HEK293 (cell line): ENCODE data around the gene MCAM.

ENCODE experiments used
- CTCF ChIA-PET: fragments of 350-600 bp; formaldehyde crosslinking; extraction: SDS; loops from one replicate; lab custom pipeline; 2021; ENCODE audit warnings: antibody characterized with exemption; lab: Yijun Ruan, JAX
- POLR2A ChIA-PET: fragments of 300-600 bp; formaldehyde crosslinking; extraction: SDS; loops from one replicate; lab custom pipeline; 2020; ENCODE audit warnings: antibody characterized with exemption, inconsistent platforms; lab: Yijun Ruan, JAX
- H3K27ac ChIP-seq: fragments of 200-500 bp; sonication (Bioruptor generic); 2 replicates; pipeline ENCODE4 v1.5.1; 2014; ENCODE audit warnings: low read depth, low read length, control low read depth, inconsistent platforms; ENCODE audit errors: extremely low read depth
- H3K36me3 ChIP-seq, 2 experiments: fragments of 200-500 bp in 1 of 2; sonication (Bioruptor generic) in 1 of 2; 1 replicate in 1 of 2; 2 replicates in 1 of 2; pipeline ENCODE4 v1.5.1; 2014 to 2017; ENCODE audit warnings: inconsistent platforms in 2 of 2, low read length in 2 of 2; ENCODE audit not compliant: control insufficient read depth in 2 of 2, insufficient read depth in 1 of 2
- H3K4me1 ChIP-seq: fragments of 200-500 bp; sonication (Bioruptor generic); 2 replicates; pipeline ENCODE4 v1.5.1; 2014; ENCODE audit warnings: mild to moderate bottlenecking, low read length, inconsistent platforms; ENCODE audit not compliant: control insufficient read depth, insufficient read depth
- H3K4me3 ChIP-seq: 2 replicates; pipeline ENCODE4 v1.5.1; 2011; ENCODE audit warnings: low read depth, mild to moderate bottlenecking, control low read depth, low read length, moderate library complexity
- H3K9me3 ChIP-seq: fragments of 200-500 bp; sonication (Bioruptor generic); 2 replicates; pipeline ENCODE4 v1.5.1; 2014; ENCODE audit warnings: low read depth, low read length, inconsistent platforms; ENCODE audit not compliant: control insufficient read depth, insufficient read depth
- EGR2 ChIP-seq: fragments of 450-650 bp; formaldehyde crosslinking; IDR thresholded peaks from 2 replicates; pipeline ENCODE4 v1.5.1; 2016; ENCODE audit warnings: low read depth, missing biosample characterization, missing genetic modification characterization
- KLF1 ChIP-seq: fragments of 450-650 bp; formaldehyde crosslinking; IDR thresholded peaks from 2 replicates; pipeline ENCODE4 v1.5.1; 2016; ENCODE audit warnings: missing biosample characterization, missing genetic modification characterization
- MYNN ChIP-seq: fragments of 450-650 bp; formaldehyde crosslinking; IDR thresholded peaks from 2 replicates; pipeline ENCODE4 v1.5.1; 2016; ENCODE audit warnings: missing biosample characterization, missing genetic modification characterization, borderline replicate concordance
- OVOL3 ChIP-seq: fragments of 450-650 bp; formaldehyde crosslinking; IDR thresholded peaks from 2 replicates; pipeline ENCODE4 v1.5.1; 2016; ENCODE audit warnings: missing biosample characterization, missing genetic modification characterization
- PRDM1 ChIP-seq: fragments of 450-650 bp; formaldehyde crosslinking; IDR thresholded peaks from 2 replicates; pipeline ENCODE4; 2016; ENCODE audit warnings: missing biosample characterization, missing genetic modification characterization
- REPIN1 ChIP-seq: fragments of 450-650 bp; formaldehyde crosslinking; IDR thresholded peaks from 2 replicates; pipeline ENCODE4 v1.5.1; 2017; ENCODE audit warnings: missing biosample characterization, missing genetic modification characterization, low read depth
- SP2 ChIP-seq: fragments of 450-650 bp; formaldehyde crosslinking; IDR thresholded peaks from 2 replicates; pipeline ENCODE4 v1.5.1; 2016; ENCODE audit warnings: missing biosample characterization, missing genetic modification characterization
- SP7 ChIP-seq: fragments of 450-650 bp; formaldehyde crosslinking; IDR thresholded peaks from 2 replicates; pipeline ENCODE4 v1.5.1; 2016; ENCODE audit warnings: missing biosample characterization, missing genetic modification characterization
- TRIM28 ChIP-seq: IDR thresholded peaks from 2 replicates; pipeline ENCODE4 v1.6.1; 2011; ENCODE audit warnings: low read length, control low read depth, borderline replicate concordance
- ZEB2 ChIP-seq: fragments of 450-650 bp; formaldehyde crosslinking; IDR thresholded peaks from 2 replicates; pipeline ENCODE4 v1.5.1; 2016; ENCODE audit warnings: missing biosample characterization, missing genetic modification characterization
- ZIC2 ChIP-seq: fragments of 450-650 bp; formaldehyde crosslinking; IDR thresholded peaks from 2 replicates; pipeline ENCODE4 v1.5.1; 2016; ENCODE audit warnings: missing biosample characterization, missing genetic modification characterization
- ZNF112 ChIP-seq: fragments of 450-650 bp; formaldehyde crosslinking; IDR thresholded peaks from 2 replicates; pipeline ENCODE4 v1.5.0; 2017; ENCODE audit warnings: missing biosample characterization, missing genetic modification characterization
- ZNF239 ChIP-seq: fragments of 450-650 bp; formaldehyde crosslinking; IDR thresholded peaks from 2 replicates; pipeline ENCODE4 v1.5.1; 2016; ENCODE audit warnings: missing biosample characterization, missing genetic modification characterization
- ZNF354C ChIP-seq: fragments of 450-650 bp; formaldehyde crosslinking; IDR thresholded peaks from 2 replicates; pipeline ENCODE4 v1.5.1; 2016; ENCODE audit warnings: missing biosample characterization, missing genetic modification characterization, low read depth, borderline replicate concordance
- ZNF366 ChIP-seq: fragments of 450-650 bp; formaldehyde crosslinking; conservative IDR thresholded peaks from 2 replicates; pipeline ENCODE4 v1.5.1; 2016; ENCODE audit warnings: missing biosample characterization, missing genetic modification characterization
- ZNF433 ChIP-seq: fragments of 450-650 bp; formaldehyde crosslinking; IDR thresholded peaks from 2 replicates; pipeline ENCODE4 v1.5.1; 2016; ENCODE audit warnings: missing biosample characterization, missing genetic modification characterization, low read depth
- ZNF585B ChIP-seq: fragments of 450-650 bp; formaldehyde crosslinking; IDR thresholded peaks from 2 replicates; pipeline ENCODE4 v1.5.1; 2016; ENCODE audit warnings: missing biosample characterization, missing genetic modification characterization
- ZNF600 ChIP-seq: fragments of 450-650 bp; formaldehyde crosslinking; IDR thresholded peaks from 2 replicates; pipeline ENCODE4 v1.5.1; 2016; ENCODE audit warnings: missing biosample characterization, missing genetic modification characterization
- ZNF629 ChIP-seq: fragments of 450-650 bp; formaldehyde crosslinking; IDR thresholded peaks from 2 replicates; pipeline ENCODE4 v1.5.1; 2017; ENCODE audit warnings: missing biosample characterization, missing genetic modification characterization
- ZNF677 ChIP-seq: fragments of 450-650 bp; IDR thresholded peaks from 2 replicates; pipeline ENCODE4 v1.5.0; 2018; ENCODE audit warnings: missing biosample characterization, mild to moderate bottlenecking, missing genetic modification characterization, moderate library complexity
- ZNF76 ChIP-seq: fragments of 450-650 bp; formaldehyde crosslinking; IDR thresholded peaks from 2 replicates; pipeline ENCODE4; 2016; ENCODE audit warnings: low read depth, missing biosample characterization, missing genetic modification characterization, borderline replicate concordance
- TF ChIP-seq, protein P1 (sequence below): fragments of 450-650 bp; formaldehyde crosslinking; IDR thresholded peaks from 2 replicates; pipeline ENCODE4 v1.5.1; 2016; ENCODE audit warnings: missing biosample characterization, missing genetic modification characterization
- TF ChIP-seq, protein P2 (sequence below): fragments of 450-650 bp; IDR thresholded peaks from 2 replicates; pipeline ENCODE4 v1.5.1; 2018; ENCODE audit warnings: missing biosample characterization, missing genetic modification characterization
- TF ChIP-seq, protein P3 (sequence below): fragments of 450-650 bp; formaldehyde crosslinking; IDR thresholded peaks from 2 replicates; pipeline ENCODE4 v1.5.1; 2016; ENCODE audit warnings: missing biosample characterization, missing genetic modification characterization
- TF ChIP-seq, protein P4 (sequence below): fragments of 450-650 bp; formaldehyde crosslinking; IDR thresholded peaks from 2 replicates; pipeline ENCODE4 v1.5.1; 2016; ENCODE audit warnings: missing biosample characterization, missing genetic modification characterization
- TF ChIP-seq, protein P5 (sequence below): fragments of 450-650 bp; formaldehyde crosslinking; optimal IDR thresholded peaks from 2 replicates; pipeline ENCODE3; 2016; ENCODE audit warnings: missing biosample characterization, mild to moderate bottlenecking, missing genetic modification characterization
- TF ChIP-seq, protein P6 (sequence below): fragments of 450-650 bp; formaldehyde crosslinking; IDR thresholded peaks from 2 replicates; pipeline ENCODE4 v1.5.1; 2017; ENCODE audit warnings: missing biosample characterization, missing genetic modification characterization

The MCAM gene

DNA sequence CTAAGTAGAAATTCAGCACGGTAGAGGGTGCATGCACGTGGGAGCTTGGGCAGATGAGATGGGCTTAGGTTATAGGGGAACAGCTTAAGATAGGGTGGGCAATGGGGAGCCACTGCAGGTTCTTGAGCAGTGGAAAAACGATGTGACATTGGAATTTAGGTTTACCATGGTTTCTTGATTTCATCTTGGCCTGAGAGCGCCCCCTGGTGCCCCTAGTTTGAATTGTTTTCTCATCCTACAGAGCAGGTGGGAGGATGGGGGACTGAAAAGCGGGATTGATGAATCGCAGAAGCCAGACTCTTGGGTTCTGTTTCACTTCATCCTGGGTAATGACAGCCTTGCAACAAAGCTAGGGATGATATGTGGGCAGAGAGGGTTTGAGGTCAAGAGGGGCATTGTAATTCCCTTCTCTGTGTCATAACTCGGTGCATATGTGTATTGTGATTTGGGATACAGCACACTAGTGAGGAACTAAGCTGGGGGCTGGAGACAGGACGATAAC is 6.7 kb upstream of the MCAM start (continued):
- TF ChIP-seq TRIM28, result peak; percentile 17; the same call in 1 of the 2 replicates
- TF ChIP-seq ZNF366, result no peak
- TF ChIP-seq OVOL3, result no peak
- TF ChIP-seq ZIC2, result no peak
- TF ChIP-seq EGR2, result peak; percentile 55
- TF ChIP-seq REPIN1 (tag by site-specific recombination), result no peak
- TF ChIP-seq KLF1, result no peak
- TF ChIP-seq, protein P1, sequence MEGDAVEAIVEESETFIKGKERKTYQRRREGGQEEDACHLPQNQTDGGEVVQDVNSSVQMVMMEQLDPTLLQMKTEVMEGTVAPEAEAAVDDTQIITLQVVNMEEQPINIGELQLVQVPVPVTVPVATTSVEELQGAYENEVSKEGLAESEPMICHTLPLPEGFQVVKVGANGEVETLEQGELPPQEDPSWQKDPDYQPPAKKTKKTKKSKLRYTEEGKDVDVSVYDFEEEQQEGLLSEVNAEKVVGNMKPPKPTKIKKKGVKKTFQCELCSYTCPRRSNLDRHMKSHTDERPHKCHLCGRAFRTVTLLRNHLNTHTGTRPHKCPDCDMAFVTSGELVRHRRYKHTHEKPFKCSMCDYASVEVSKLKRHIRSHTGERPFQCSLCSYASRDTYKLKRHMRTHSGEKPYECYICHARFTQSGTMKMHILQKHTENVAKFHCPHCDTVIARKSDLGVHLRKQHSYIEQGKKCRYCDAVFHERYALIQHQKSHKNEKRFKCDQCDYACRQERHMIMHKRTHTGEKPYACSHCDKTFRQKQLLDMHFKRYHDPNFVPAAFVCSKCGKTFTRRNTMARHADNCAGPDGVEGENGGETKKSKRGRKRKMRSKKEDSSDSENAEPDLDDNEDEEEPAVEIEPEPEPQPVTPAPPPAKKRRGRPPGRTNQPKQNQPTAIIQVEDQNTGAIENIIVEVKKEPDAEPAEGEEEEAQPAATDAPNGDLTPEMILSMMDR, result peak; percentile 44; the same call in 1 of the 2 replicates
- TF ChIP-seq, protein P2, sequence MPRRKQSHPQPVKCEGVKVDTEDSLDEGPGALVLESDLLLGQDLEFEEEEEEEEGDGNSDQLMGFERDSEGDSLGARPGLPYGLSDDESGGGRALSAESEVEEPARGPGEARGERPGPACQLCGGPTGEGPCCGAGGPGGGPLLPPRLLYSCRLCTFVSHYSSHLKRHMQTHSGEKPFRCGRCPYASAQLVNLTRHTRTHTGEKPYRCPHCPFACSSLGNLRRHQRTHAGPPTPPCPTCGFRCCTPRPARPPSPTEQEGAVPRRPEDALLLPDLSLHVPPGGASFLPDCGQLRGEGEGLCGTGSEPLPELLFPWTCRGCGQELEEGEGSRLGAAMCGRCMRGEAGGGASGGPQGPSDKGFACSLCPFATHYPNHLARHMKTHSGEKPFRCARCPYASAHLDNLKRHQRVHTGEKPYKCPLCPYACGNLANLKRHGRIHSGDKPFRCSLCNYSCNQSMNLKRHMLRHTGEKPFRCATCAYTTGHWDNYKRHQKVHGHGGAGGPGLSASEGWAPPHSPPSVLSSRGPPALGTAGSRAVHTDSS (tag by site-specific recombination), result no peak
- TF ChIP-seq, protein P3, sequence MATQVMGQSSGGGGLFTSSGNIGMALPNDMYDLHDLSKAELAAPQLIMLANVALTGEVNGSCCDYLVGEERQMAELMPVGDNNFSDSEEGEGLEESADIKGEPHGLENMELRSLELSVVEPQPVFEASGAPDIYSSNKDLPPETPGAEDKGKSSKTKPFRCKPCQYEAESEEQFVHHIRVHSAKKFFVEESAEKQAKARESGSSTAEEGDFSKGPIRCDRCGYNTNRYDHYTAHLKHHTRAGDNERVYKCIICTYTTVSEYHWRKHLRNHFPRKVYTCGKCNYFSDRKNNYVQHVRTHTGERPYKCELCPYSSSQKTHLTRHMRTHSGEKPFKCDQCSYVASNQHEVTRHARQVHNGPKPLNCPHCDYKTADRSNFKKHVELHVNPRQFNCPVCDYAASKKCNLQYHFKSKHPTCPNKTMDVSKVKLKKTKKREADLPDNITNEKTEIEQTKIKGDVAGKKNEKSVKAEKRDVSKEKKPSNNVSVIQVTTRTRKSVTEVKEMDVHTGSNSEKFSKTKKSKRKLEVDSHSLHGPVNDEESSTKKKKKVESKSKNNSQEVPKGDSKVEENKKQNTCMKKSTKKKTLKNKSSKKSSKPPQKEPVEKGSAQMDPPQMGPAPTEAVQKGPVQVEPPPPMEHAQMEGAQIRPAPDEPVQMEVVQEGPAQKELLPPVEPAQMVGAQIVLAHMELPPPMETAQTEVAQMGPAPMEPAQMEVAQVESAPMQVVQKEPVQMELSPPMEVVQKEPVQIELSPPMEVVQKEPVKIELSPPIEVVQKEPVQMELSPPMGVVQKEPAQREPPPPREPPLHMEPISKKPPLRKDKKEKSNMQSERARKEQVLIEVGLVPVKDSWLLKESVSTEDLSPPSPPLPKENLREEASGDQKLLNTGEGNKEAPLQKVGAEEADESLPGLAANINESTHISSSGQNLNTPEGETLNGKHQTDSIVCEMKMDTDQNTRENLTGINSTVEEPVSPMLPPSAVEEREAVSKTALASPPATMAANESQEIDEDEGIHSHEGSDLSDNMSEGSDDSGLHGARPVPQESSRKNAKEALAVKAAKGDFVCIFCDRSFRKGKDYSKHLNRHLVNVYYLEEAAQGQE (tag by site-specific recombination), result no peak
- TF ChIP-seq ZNF76 (tag by site-specific recombination), result no peak
- TF ChIP-seq ZNF239 (tag by site-specific recombination), result no peak
- no peak for TF ChIP-seq ZNF629 (tag by site-specific recombination)
- TF ChIP-seq ZNF112 (tag by site-specific recombination), result no peak
- no peak for TF ChIP-seq ZEB2 (tag by site-specific recombination)
- TF ChIP-seq ZNF677 (tag by site-specific recombination), result no peak
- TF ChIP-seq, protein P4, sequence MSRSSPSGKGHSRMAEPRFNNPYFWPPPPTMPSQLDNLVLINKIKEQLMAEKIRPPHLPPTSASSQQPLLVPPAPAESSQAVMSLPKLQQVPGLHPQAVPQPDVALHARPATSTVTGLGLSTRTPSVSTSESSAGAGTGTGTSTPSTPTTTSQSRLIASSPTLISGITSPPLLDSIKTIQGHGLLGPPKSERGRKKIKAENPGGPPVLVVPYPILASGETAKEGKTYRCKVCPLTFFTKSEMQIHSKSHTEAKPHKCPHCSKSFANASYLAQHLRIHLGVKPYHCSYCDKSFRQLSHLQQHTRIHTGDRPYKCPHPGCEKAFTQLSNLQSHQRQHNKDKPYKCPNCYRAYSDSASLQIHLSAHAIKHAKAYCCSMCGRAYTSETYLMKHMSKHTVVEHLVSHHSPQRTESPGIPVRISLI (tag by site-specific recombination), result no peak
- no peak for TF ChIP-seq ZNF433 (tag by site-specific recombination)
- TF ChIP-seq SP7 (tag by site-specific recombination), result peak; percentile 39; the same call in 1 of the 2 replicates
- no peak for TF ChIP-seq ZNF600

DNA sequence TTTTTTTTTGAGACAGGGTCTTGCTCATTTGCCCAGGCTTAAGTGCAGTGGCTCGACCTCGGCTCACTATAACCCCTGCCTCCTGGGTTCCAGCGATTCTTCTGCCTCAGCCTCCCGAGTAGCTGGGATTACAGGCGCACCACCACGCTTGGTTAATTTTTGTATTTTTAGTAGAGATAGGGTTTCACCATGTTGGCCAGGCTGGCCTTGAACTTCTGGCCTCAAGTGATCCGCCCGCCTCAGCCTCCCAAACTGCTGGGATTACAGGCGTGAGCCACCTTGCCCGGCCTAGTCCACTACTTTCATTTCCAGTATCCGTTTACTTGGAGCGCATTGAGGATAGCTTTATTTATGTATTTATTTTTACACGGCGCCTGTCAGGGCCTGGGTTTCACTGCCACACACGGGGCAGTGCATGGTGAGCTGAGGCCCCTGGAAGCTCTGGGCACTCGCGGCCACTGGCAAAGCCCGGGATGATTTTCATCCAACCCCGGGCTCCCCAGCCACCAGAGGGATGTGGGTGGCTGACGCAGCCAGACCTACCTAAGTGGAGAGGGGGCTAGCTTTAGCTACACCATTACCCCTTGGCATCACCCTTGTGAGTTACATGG is 6.1 kb upstream of the MCAM start:
- Histone ChIP-seq H3K4me1 (no peaks in the 10 kb centered on the region; the same call in 1 of the 2 replicates), H3K4me3 (no peak overlapping the region), H3K27ac (no peak overlapping the region), H3K9me3 (no peaks in the 10 kb centered on the region), H3K36me3 (no peaks in the 10 kb centered on the region)
- TF ChIP-seq MYNN (no peak), PRDM1 (tag by site-specific recombination) (no peak), ZNF585B (tag by site-specific recombination) (no peak), ZNF354C (tag by site-specific recombination) (no peak), SP2 (tag by site-specific recombination) (no peak), ZNF600 (no peak), ZNF112 (tag by site-specific recombination) (no peak)
- TF ChIP-seq, protein P5, sequence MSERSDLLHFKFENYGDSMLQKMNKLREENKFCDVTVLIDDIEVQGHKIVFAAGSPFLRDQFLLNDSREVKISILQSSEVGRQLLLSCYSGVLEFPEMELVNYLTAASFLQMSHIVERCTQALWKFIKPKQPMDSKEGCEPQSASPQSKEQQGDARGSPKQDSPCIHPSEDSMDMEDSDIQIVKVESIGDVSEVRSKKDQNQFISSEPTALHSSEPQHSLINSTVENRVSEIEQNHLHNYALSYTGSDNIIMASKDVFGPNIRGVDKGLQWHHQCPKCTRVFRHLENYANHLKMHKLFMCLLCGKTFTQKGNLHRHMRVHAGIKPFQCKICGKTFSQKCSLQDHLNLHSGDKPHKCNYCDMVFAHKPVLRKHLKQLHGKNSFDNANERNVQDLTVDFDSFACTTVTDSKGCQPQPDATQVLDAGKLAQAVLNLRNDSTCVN, result no peak
- TF ChIP-seq, protein P6, sequence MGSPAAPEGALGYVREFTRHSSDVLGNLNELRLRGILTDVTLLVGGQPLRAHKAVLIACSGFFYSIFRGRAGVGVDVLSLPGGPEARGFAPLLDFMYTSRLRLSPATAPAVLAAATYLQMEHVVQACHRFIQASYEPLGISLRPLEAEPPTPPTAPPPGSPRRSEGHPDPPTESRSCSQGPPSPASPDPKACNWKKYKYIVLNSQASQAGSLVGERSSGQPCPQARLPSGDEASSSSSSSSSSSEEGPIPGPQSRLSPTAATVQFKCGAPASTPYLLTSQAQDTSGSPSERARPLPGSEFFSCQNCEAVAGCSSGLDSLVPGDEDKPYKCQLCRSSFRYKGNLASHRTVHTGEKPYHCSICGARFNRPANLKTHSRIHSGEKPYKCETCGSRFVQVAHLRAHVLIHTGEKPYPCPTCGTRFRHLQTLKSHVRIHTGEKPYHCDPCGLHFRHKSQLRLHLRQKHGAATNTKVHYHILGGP (tag by site-specific recombination), result no peak
- ChIA-PET POLR2A (interaction anchor here (1.4 kb wide), 1 partner anchor 11 kb away, joined by 5 read pairs; the partner anchor contains the start of gene RNF26), CTCF (interaction anchor here (0.6 to 15.8 kb wide), 46 partner anchors 8 to 305 kb away, joined by 3 to 151 read pairs (median 5); partner anchors contain the start of genes C1QTNF5, C2CD2L, CBL and RNF26)
